ENCODE data around the gene TMEM30B. TPM values are rescaled to one million over a fixed set of nuclear protein-coding genes. Genes with fewer than 3 reads are reported as not detected.
"Not testable (repeated sequence)": the region's sequence is repeated elsewhere in the genome, so short reads cannot be mapped to it uniquely, and the experiment has no call there.

The TMEM30B gene
- total and polyA plus RNA-seq, 2 experiments from 2014 or later = 18.2 to 19.3 TPM

DNA sequence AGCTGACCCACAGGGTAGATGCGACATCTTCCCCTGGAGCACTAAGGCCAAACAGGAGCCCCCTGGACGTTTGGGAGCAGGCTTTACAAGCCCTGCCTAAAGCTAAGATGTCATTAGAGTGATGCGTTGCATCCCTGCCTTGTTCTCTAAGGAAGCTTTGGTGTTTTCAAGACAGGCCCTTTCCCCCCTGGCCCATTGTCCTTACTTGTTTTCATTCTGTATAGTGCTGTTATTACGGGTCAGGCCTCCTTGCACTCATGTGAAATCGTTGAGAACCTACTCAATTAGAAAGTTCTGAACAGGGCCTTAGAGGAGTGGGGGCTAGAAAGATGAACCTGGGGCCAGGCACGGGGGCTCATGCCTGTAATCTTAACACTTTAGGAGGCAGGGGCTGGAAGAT lies 38.6 kb upstream of the TMEM30B start:
- Histone ChIP-seq H2AFZ (no peak overlapping the region), H3K36me3 (replicated peaks; ENCODE audit: insufficient read depth, low read depth) (no peaks in the 10 kb centered on the region), H3K4me2 (no peak overlapping the region), H3K4me1 (ENCODE audit: insufficient read depth) (peaks cover 6% of the 10 kb centered on the region), H3K79me2 (no peaks in the 10 kb centered on the region), H3K9me3 (ENCODE audit: low read depth) (no peaks in the 10 kb centered on the region), H3K4me3 (no peak overlapping the region), H4K20me1 (ENCODE audit: insufficient read depth, poor library complexity, severe bottlenecking) (no peaks in the 10 kb centered on the region), H3K9me2 (replicated peaks; ENCODE audit: insufficient read depth) (no peaks in the 10 kb centered on the region), H3K27me3 (peaks cover 26% of the 10 kb centered on the region), H3K27ac (no peak overlapping the region)
- DNase-seq (ENCODE audit: low spot score) = no peak
- TF ChIP-seq, protein P1, sequence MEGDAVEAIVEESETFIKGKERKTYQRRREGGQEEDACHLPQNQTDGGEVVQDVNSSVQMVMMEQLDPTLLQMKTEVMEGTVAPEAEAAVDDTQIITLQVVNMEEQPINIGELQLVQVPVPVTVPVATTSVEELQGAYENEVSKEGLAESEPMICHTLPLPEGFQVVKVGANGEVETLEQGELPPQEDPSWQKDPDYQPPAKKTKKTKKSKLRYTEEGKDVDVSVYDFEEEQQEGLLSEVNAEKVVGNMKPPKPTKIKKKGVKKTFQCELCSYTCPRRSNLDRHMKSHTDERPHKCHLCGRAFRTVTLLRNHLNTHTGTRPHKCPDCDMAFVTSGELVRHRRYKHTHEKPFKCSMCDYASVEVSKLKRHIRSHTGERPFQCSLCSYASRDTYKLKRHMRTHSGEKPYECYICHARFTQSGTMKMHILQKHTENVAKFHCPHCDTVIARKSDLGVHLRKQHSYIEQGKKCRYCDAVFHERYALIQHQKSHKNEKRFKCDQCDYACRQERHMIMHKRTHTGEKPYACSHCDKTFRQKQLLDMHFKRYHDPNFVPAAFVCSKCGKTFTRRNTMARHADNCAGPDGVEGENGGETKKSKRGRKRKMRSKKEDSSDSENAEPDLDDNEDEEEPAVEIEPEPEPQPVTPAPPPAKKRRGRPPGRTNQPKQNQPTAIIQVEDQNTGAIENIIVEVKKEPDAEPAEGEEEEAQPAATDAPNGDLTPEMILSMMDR (IDR thresholded peaks at IDR 0.05; ENCODE audit: poor library complexity) = no peak
- TF ChIP-seq EZH2 (IDR thresholded peaks at IDR 0.05; ENCODE audit: borderline replicate concordance) (no peak), EZH2phosphoT487 (IDR thresholded peaks at IDR 0.05; ENCODE audit: low read depth, severe bottlenecking, unreplicated experiment) (no peak)
- WGBS (ENCODE audit: low lambda C conversion rate, missing lambda C conversion rate) = 86% methylated on average over 6 of the region's 6 CpGs

DNA sequence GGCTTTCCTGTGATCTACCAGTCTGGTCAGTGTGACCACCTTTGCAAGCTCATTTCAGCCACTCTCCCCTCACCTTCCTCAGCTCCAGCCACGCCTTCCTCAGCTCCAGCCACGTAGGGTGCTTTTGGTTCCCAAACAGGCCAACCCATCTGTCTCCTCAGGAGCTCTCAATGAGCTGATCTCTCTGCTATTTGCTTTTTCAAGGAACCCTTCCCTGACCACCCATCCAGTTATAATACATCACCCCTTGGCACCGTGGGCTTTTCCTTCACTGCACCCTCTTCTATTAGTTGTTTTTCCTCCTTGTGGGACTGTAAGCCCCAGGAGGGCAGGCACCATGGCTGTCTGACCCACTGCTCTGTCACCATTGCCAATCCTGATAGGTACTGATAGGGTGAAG lies 37.9 kb upstream of the TMEM30B start:
- Histone ChIP-seq H4K20me1 (ENCODE audit: insufficient read depth, poor library complexity, severe bottlenecking) (no peaks in the 10 kb centered on the region), H2AFZ (no peak overlapping the region), H3K4me3 (no peak overlapping the region), H3K4me2 (no peak overlapping the region), H3K79me2 (no peaks in the 10 kb centered on the region), H3K36me3 (replicated peaks; ENCODE audit: insufficient read depth, low read depth) (no peaks in the 10 kb centered on the region), H3K27ac (no peak overlapping the region), H3K27me3 (peaks cover 23% of the 10 kb centered on the region), H3K4me1 (ENCODE audit: insufficient read depth) (peaks cover 6% of the 10 kb centered on the region), H3K9me3 (ENCODE audit: low read depth) (no peaks in the 10 kb centered on the region), H3K9me2 (replicated peaks; ENCODE audit: insufficient read depth) (no peaks in the 10 kb centered on the region)
- WGBS (ENCODE audit: low lambda C conversion rate, missing lambda C conversion rate) = 88% methylated on average over 3 of the region's 3 CpGs
- TF ChIP-seq EZH2 (IDR thresholded peaks at IDR 0.05; ENCODE audit: borderline replicate concordance) (no peak), EZH2phosphoT487 (IDR thresholded peaks at IDR 0.05; ENCODE audit: low read depth, severe bottlenecking, unreplicated experiment) (no peak)
- TF ChIP-seq, protein P1 (IDR thresholded peaks at IDR 0.05; ENCODE audit: poor library complexity) = no peak
- DNase-seq (ENCODE audit: low spot score) = no peak

DNA sequence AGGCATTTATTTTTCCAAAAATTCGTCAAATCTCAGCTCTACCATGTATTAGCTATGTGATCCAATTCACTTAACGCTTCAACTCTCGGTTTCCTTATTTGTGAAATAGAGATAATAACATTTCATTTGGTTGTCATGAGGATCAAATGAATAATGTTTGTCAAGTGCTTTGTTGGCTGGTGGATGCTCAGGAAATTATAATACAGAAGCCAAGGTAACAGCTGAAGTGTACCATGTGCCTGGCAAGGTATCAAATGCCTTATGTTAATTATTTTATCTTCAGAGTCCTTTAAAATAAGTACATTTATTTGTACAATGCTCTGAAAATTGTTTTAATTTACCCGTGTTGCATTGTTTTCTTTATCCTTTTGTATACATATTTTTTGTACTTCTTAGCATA lies 34.2 kb upstream of the TMEM30B start:
- H3K9me2 ChIP-seq (replicated peaks; ENCODE audit: insufficient read depth) = no peaks in the 10 kb centered on the region
- no peaks in the 10 kb centered on the region for H3K9me3 ChIP-seq (ENCODE audit: low read depth)
- no peak overlapping the region for H3K27ac ChIP-seq
- no peak overlapping the region for H3K4me3 ChIP-seq
- H3K79me2 ChIP-seq = no peaks in the 10 kb centered on the region
- DNase-seq (ENCODE audit: low spot score) = no peak
- no peaks in the 10 kb centered on the region for H3K27me3 ChIP-seq
- H3K4me1 ChIP-seq (ENCODE audit: insufficient read depth) = no peaks in the 10 kb centered on the region
- no peak overlapping the region for H2AFZ ChIP-seq
- H3K4me2 ChIP-seq = no peak overlapping the region
- no peaks in the 10 kb centered on the region for H4K20me1 ChIP-seq (ENCODE audit: insufficient read depth, poor library complexity, severe bottlenecking)
- 83% methylated on average over 4 of the region's 4 CpGs for WGBS (ENCODE audit: low lambda C conversion rate, missing lambda C conversion rate)
- no peak for TF ChIP-seq EZH2phosphoT487 (IDR thresholded peaks at IDR 0.05; ENCODE audit: low read depth, severe bottlenecking, unreplicated experiment)
- TF ChIP-seq, protein P1 (IDR thresholded peaks at IDR 0.05; ENCODE audit: poor library complexity) = no peak
- no peak for TF ChIP-seq EZH2 (IDR thresholded peaks at IDR 0.05; ENCODE audit: borderline replicate concordance)
- no peaks in the 10 kb centered on the region for H3K36me3 ChIP-seq (replicated peaks; ENCODE audit: insufficient read depth, low read depth)

DNA sequence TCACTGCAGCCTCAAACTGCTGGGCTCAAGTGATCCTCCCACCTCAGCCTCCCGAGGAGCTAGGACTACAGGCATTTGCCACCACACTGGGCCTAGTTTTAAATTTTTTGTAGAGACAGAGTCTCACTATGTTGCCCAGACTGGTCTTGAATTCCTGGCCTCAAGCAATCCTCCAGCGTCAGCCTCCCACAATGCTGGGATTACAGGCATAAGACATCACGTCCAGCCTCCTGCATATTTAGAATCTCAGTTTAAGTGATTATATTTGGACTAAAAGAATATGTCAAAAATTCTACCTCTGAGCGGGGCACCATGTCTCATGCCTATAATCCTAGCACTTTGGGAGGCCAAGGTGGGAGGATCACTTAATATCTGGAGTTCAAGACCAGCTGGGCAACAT lies 27.6 kb upstream of the TMEM30B start:
- H3K4me2 ChIP-seq; H3K4me1 ChIP-seq (ENCODE audit: insufficient read depth); H3K79me2 ChIP-seq; H4K20me1 ChIP-seq (ENCODE audit: insufficient read depth, poor library complexity, severe bottlenecking); H3K4me3 ChIP-seq; H3K9me2 ChIP-seq (replicated peaks; ENCODE audit: insufficient read depth); H3K9me3 ChIP-seq (ENCODE audit: low read depth); H2AFZ ChIP-seq; H3K36me3 ChIP-seq (replicated peaks; ENCODE audit: insufficient read depth, low read depth); H3K27ac ChIP-seq; H3K27me3 ChIP-seq; DNase-seq (ENCODE audit: low spot score): not testable (repeated sequence)
- whole genome bisulfite sequencing (ENCODE audit: low lambda C conversion rate, missing lambda C conversion rate) = 100% methylated on average over 4 of the region's 4 CpGs

All from hepatocyte (in vitro differentiated cells).